K562 (cell line): ENCODE data around the gene DUSP9. TPM values are rescaled to one million over a fixed set of nuclear protein-coding genes. Genes with fewer than 3 reads are reported as not detected.
A peak's percentile ranks its signal among the peaks of the same experiment; 100 is the strongest.

ENCODE experiments used
- ATF2 ChIP-seq: sonication (generic); formaldehyde crosslinking; IDR thresholded peaks from 2 replicates; pipeline ENCODE4 v1.8.1; 2022; ENCODE audit warnings: missing genetic modification reagents
- BDP1 ChIP-seq: IDR thresholded peaks from 3 replicates; pipeline ENCODE4 v1.6.1; 2011; ENCODE audit not compliant: insufficient read length, insufficient read depth
- E2F4 ChIP-seq: sonication (generic); formaldehyde crosslinking; IDR thresholded peaks from 2 replicates; pipeline ENCODE4 v1.8.0; 2022; ENCODE audit warnings: mild to moderate bottlenecking, low read depth, missing genetic modification reagents
- GATAD2A ChIP-seq: fragments of 450-650 bp; IDR thresholded peaks from 2 replicates; pipeline ENCODE4 v1.6.1; 2017
- HDAC2 ChIP-seq: fragments of 450-650 bp; IDR thresholded peaks from 2 replicates; pipeline ENCODE4 v1.6.1; 2016; ENCODE audit warnings: mild to moderate bottlenecking
- LEF1 ChIP-seq: fragments of 450-650 bp; IDR thresholded peaks from 2 replicates; pipeline ENCODE4 v1.6.1; 2016; ENCODE audit warnings: mild to moderate bottlenecking
- ZNF212 ChIP-seq: fragments of 450-650 bp; formaldehyde crosslinking; IDR thresholded peaks from 2 replicates; pipeline ENCODE4 v1.4.0; 2020; ENCODE audit warnings: mild to moderate bottlenecking
- ZNF24 ChIP-seq: fragments of 450-650 bp; IDR thresholded peaks from 2 replicates; pipeline ENCODE4 v1.6.1; 2016
- ZNF436 ChIP-seq: fragments of 250-450, 450-650 bp; sonication (Bioruptor Pico); formaldehyde crosslinking; IDR thresholded peaks from 2 replicates; pipeline ENCODE4 v1.7.0; 2020; ENCODE audit warnings: mild to moderate bottlenecking
- polyA plus RNA-seq, 8 experiments: library from polyadenylated mRNA; depleted of rRNA in 4 of 8; stranded (reverse) in 5 of 8; unstranded in 3 of 8; fragments of >200 nt; fragmentation: Nextera tagmentation in 2 of 8; fragmentation: Illumina TruSeq in 1 of 8; extraction: Ambion mirVana in 2 of 8; extraction: Trizol in 1 of 8; gene quantifications; 2 replicates each; pipeline versions ENCODE4 v1.2.1 to v1.2.3, GENCODE V29; 2011 to 2014; ENCODE audit warnings: inconsistent platforms in 1 of 8, missing spikeins in 1 of 8
- total RNA-seq, 7 experiments: library from RNA; depleted of rRNA in 6 of 7; stranded (reverse); fragments of >200 nt in 6 of 7; fragmentation: Illumina TruSeq in 2 of 7; extraction: Trizol in 2 of 7; gene quantifications; 2 replicates each; pipeline versions ENCODE4 v1.2.1 to v1.2.3, GENCODE V29; 2011 to 2021; ENCODE audit warnings: low replicate concordance in 1 of 7
- TF ChIP-seq, protein P1 (sequence below), 2 experiments: IDR thresholded peaks in 1 of 2; conservative IDR thresholded peaks in 1 of 2; 2 replicates each; pipeline ENCODE4 v1.6.1; 2016; ENCODE audit warnings: low read depth in 2 of 2, mild to moderate bottlenecking in 1 of 2, missing compliant biosample characterization in 1 of 2, missing genetic modification characterization in 1 of 2, moderate library complexity in 1 of 2
- TF ChIP-seq, protein P2 (sequence below): fragments of 250-450 bp; sonication (Bioruptor Pico); IDR thresholded peaks from 2 replicates; pipeline ENCODE4 v1.4.0; 2020; ENCODE audit warnings: mild to moderate bottlenecking, moderate library complexity, borderline replicate concordance

The DUSP9 gene
- total and polyA plus RNA-seq, 9 of the 15 experiments (the other 6 are each of a cell fraction or from before 2014, with no cell fraction given): 0.11 to 14.1 (median 5.5) TPM

DNA sequence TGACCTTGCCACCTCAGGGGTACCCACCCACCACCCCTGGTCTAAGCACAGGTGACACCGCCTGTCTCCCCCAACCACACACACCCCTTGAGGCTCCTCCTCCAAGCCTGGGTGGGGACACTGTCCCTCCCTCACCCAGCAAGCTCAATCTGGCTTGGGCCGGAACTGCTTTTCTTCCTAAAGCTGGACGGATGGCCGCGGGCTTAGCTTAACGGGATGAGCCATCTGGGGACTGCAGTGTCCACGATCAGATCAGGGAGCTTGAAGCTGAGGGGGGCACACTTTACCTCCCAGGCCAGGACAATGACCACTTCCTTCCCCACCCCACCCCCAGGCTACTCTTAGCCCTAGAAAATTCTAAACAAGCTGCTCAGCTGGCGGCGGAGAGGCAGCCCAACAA, 39.7 kb downstream of the DUSP9 start (continued):
- TF ChIP-seq ATF2 (no peak), GATAD2A (no peak), ZNF24 (no peak), BDP1 (no peak), ZNF436 (no peak), ZNF212 (CRISPR knock-in tag) (no peak), LEF1 (peak; percentile 38; the same call in 1 of the 2 replicates), HDAC2 (no peak), E2F4 (no peak)
- TF ChIP-seq, protein P1, sequence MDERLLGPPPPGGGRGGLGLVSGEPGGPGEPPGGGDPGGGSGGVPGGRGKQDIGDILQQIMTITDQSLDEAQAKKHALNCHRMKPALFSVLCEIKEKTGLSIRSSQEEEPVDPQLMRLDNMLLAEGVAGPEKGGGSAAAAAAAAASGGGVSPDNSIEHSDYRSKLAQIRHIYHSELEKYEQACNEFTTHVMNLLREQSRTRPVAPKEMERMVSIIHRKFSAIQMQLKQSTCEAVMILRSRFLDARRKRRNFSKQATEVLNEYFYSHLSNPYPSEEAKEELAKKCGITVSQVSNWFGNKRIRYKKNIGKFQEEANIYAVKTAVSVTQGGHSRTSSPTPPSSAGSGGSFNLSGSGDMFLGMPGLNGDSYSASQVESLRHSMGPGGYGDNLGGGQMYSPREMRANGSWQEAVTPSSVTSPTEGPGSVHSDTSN (CRISPR knock-in tag; IDR thresholded peaks at IDR 0.05; ENCODE audit: low read depth): no peak
- TF ChIP-seq, protein P1 (tag; conservative IDR thresholded peaks at IDR 0.05; ENCODE audit: low read depth): no peak
- TF ChIP-seq, protein P2, sequence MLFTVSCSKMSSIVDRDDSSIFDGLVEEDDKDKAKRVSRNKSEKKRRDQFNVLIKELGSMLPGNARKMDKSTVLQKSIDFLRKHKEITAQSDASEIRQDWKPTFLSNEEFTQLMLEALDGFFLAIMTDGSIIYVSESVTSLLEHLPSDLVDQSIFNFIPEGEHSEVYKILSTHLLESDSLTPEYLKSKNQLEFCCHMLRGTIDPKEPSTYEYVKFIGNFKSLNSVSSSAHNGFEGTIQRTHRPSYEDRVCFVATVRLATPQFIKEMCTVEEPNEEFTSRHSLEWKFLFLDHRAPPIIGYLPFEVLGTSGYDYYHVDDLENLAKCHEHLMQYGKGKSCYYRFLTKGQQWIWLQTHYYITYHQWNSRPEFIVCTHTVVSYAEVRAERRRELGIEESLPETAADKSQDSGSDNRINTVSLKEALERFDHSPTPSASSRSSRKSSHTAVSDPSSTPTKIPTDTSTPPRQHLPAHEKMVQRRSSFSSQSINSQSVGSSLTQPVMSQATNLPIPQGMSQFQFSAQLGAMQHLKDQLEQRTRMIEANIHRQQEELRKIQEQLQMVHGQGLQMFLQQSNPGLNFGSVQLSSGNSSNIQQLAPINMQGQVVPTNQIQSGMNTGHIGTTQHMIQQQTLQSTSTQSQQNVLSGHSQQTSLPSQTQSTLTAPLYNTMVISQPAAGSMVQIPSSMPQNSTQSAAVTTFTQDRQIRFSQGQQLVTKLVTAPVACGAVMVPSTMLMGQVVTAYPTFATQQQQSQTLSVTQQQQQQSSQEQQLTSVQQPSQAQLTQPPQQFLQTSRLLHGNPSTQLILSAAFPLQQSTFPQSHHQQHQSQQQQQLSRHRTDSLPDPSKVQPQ (CRISPR knock-in tag): no peak
